H1 (cell line): ENCODE measurements around the gene PQBP1. TPM values are rescaled to one million over a fixed set of nuclear protein-coding genes. Genes with fewer than 3 reads are reported as not detected.

Experiments used
- CTCF ChIA-PET: fragments of 300-600 bp; sonication (Branson Sonifier 250); formaldehyde crosslinking; loops from one replicate; lab custom pipeline; 2021; ENCODE audit not compliant: partially characterized antibody; lab: Charles Lee
- POLR2A ChIA-PET: fragments of 300-600 bp; sonication (Branson Sonifier 250); formaldehyde crosslinking; loops from one replicate; lab custom pipeline; 2021; ENCODE audit warnings: inconsistent platforms; ENCODE audit not compliant: partially characterized antibody; lab: Charles Lee
- DNase-seq, 2 experiments: peaks; one replicate each; pipeline versions ENCODE4 v3.0.0 to v3.0.0-alpha.2; 2010 to 2022; ENCODE audit warnings: low spot score in 2 of 2, low read depth in 1 of 2, mixed read lengths in 1 of 2
- FAIRE-seq: peaks from 2 replicates; lab custom pipeline; 2011; peaks lifted over from hg19 to GRCh38; lab: Jason Lieb, UNC
- H2AFZ ChIP-seq: 2 replicates; pipeline ENCODE4 v1.8.1; 2012; ENCODE audit warnings: low read length, inconsistent platforms
- H2AK5ac ChIP-seq: 2 replicates; pipeline ENCODE4 v1.6.1; 2013; ENCODE audit warnings: low read depth, low read length
- H2BK120ac ChIP-seq: replicated peaks from 2 replicates; pipeline ENCODE3; 2013; ENCODE audit warnings: low read depth, low read length, inconsistent platforms
- H2BK12ac ChIP-seq: 2 replicates; pipeline ENCODE4 v1.6.1; 2013; ENCODE audit warnings: low read depth, low read length
- H2BK15ac ChIP-seq: 2 replicates; pipeline ENCODE4 v1.6.1; 2013; ENCODE audit warnings: low read length
- H2BK20ac ChIP-seq: 2 replicates; pipeline ENCODE4 v1.6.1; 2013; ENCODE audit warnings: low read length
- H2BK5ac ChIP-seq: 2 replicates; pipeline ENCODE4 v1.6.1; 2013; ENCODE audit warnings: low read depth, low read length
- H3K14ac ChIP-seq: 2 replicates; pipeline ENCODE4 v1.6.1; 2013; ENCODE audit warnings: inconsistent platforms; ENCODE audit not compliant: insufficient read length
- H3K18ac ChIP-seq: 2 replicates; pipeline ENCODE4 v1.6.1; 2013; ENCODE audit warnings: low read length; ENCODE audit errors: extremely low read depth
- H3K23ac ChIP-seq: 2 replicates; pipeline ENCODE4 v1.6.1; 2013; ENCODE audit warnings: inconsistent platforms; ENCODE audit not compliant: insufficient read length
- H3K23me2 ChIP-seq: 2 replicates; pipeline ENCODE4 v1.6.1; 2013; ENCODE audit warnings: low read depth, low read length
- H3K27ac ChIP-seq: 2 replicates; pipeline ENCODE4 v1.6.1; 2011; ENCODE audit warnings: low read depth, low read length, inconsistent platforms
- H3K27me3 ChIP-seq, 4 experiments: replicated peaks in 1 of 4; 1 replicate in 1 of 4; 2 replicates in 3 of 4; pipeline versions ENCODE4 v1.6.1 to v1.8.1; 2011 to 2013; ENCODE audit warnings: low read length in 3 of 4, mild to moderate bottlenecking in 3 of 4, inconsistent platforms in 2 of 4, mixed read lengths in 2 of 4, moderate library complexity in 1 of 4; ENCODE audit not compliant: control insufficient read depth in 3 of 4, insufficient read depth in 3 of 4; ENCODE audit errors: extremely low read depth in 1 of 4
- H3K36me3 ChIP-seq, 4 experiments: 2 replicates each; pipeline versions ENCODE4 v1.6.1 to v1.8.1; 2011 to 2013; ENCODE audit warnings: mild to moderate bottlenecking in 4 of 4, low read length in 3 of 4, moderate library complexity in 2 of 4, control low read depth in 1 of 4, inconsistent platforms in 1 of 4; ENCODE audit not compliant: insufficient read depth in 4 of 4, control insufficient read depth in 2 of 4
- H3K4ac ChIP-seq: replicated peaks from 2 replicates; pipeline ENCODE3; 2013; ENCODE audit warnings: low read length, low read depth, mixed read lengths, inconsistent platforms; ENCODE audit not compliant: insufficient read length
- H3K4me1 ChIP-seq, 4 experiments: replicated peaks in 1 of 4; 1 replicate in 1 of 4; 2 replicates in 3 of 4; pipeline versions ENCODE4 v1.6.1 to v1.8.1; 2011 to 2013; ENCODE audit warnings: low read length in 3 of 4, inconsistent platforms in 2 of 4, mixed read lengths in 1 of 4; ENCODE audit not compliant: insufficient read depth in 4 of 4, control insufficient read depth in 3 of 4
- H3K4me2 ChIP-seq, 2 experiments: 2 replicates each; pipeline versions ENCODE4 v1.6.1 to v1.8.1; 2011 to 2013; ENCODE audit warnings: low read depth in 2 of 2, low read length in 2 of 2, control low read depth in 1 of 2, inconsistent platforms in 1 of 2, mild to moderate bottlenecking in 1 of 2; ENCODE audit not compliant: insufficient read depth in 1 of 2
- H3K4me3 ChIP-seq, 4 experiments: fragments of 200-600, 300-600 bp in 1 of 4; sonication (generic), shearing (Covaris generic), sonication (Bioruptor Twin) in 1 of 4; 2 replicates each; pipeline versions ENCODE4 v1.5.1 to v1.8.1; 2011 to 2016; ENCODE audit warnings: low read length in 4 of 4, low read depth in 3 of 4, control low read depth in 2 of 4, inconsistent platforms in 2 of 4, mild to moderate bottlenecking in 2 of 4, mixed read lengths in 1 of 4, moderate library complexity in 1 of 4; ENCODE audit not compliant: insufficient read depth in 2 of 4; ENCODE audit errors: extremely low read depth in 1 of 4
- H3K56ac ChIP-seq: replicated peaks from 2 replicates; pipeline ENCODE3; 2013; ENCODE audit warnings: low read depth, mild to moderate bottlenecking, mixed read lengths, low read length, inconsistent platforms; ENCODE audit not compliant: insufficient read length
- H3K79me1 ChIP-seq: 2 replicates; pipeline ENCODE4 v1.6.1; 2013; ENCODE audit warnings: low read depth, low read length, control low read depth
- H3K79me2 ChIP-seq, 2 experiments: 2 replicates each; pipeline versions ENCODE4 v1.6.1 to v1.8.1; 2012 to 2013; ENCODE audit warnings: low read length in 2 of 2, mild to moderate bottlenecking in 2 of 2, inconsistent platforms in 1 of 2; ENCODE audit not compliant: insufficient read depth in 2 of 2, control insufficient read depth in 1 of 2
- H3K9ac ChIP-seq, 4 experiments: replicated peaks in 1 of 4; 1 replicate in 1 of 4; 2 replicates in 3 of 4; pipeline versions ENCODE4 v1.6.1 to v1.8.1; 2011 to 2013; ENCODE audit warnings: low read depth in 3 of 4, low read length in 3 of 4, control low read depth in 2 of 4, mild to moderate bottlenecking in 2 of 4, moderate library complexity in 2 of 4, inconsistent platforms in 1 of 4; ENCODE audit errors: extremely low read depth in 1 of 4
- H3K9me3 ChIP-seq, 2 experiments: 2 replicates each; pipeline versions ENCODE4 v1.6.1 to v1.8.1; 2012 to 2013; ENCODE audit warnings: mild to moderate bottlenecking in 2 of 2, moderate library complexity in 2 of 2, control low read depth in 1 of 2, inconsistent platforms in 1 of 2, low read depth in 1 of 2, low read length in 1 of 2, mixed read lengths in 1 of 2; ENCODE audit not compliant: insufficient read depth in 2 of 2
- H4K20me1 ChIP-seq, 2 experiments: replicated peaks in 1 of 2; 2 replicates each; pipeline versions ENCODE3 to v1.8.1; 2011 to 2013; ENCODE audit warnings: inconsistent platforms in 2 of 2, low read length in 2 of 2, mild to moderate bottlenecking in 1 of 2; ENCODE audit not compliant: insufficient read depth in 2 of 2, control insufficient read depth in 1 of 2
- H4K5ac ChIP-seq: 2 replicates; pipeline ENCODE4 v1.6.1; 2013; ENCODE audit warnings: low read length, low read depth, mixed read lengths, inconsistent platforms; ENCODE audit not compliant: insufficient read length
- H4K8ac ChIP-seq: 2 replicates; pipeline ENCODE4 v1.8.0; 2013; ENCODE audit warnings: mild to moderate bottlenecking, moderate library complexity, low read length, inconsistent platforms; ENCODE audit not compliant: insufficient read depth; ENCODE audit errors: extremely low read depth
- H4K91ac ChIP-seq: replicated peaks from 2 replicates; pipeline ENCODE3; 2013; ENCODE audit warnings: low read length, mixed read lengths, inconsistent platforms; ENCODE audit not compliant: insufficient read length
- CTCF ChIP-seq, 3 experiments: IDR thresholded peaks; 1 replicate in 2 of 3; 2 replicates in 1 of 3; pipeline versions ENCODE4 v1.5.1 to v1.6.1; 2011; ENCODE audit warnings: low read length in 3 of 3, mild to moderate bottlenecking in 3 of 3, inconsistent platforms in 2 of 3, low read depth in 1 of 3, moderate library complexity in 1 of 3; ENCODE audit not compliant: insufficient read depth in 1 of 3; ENCODE audit errors: control extremely low read depth in 1 of 3
- KDM5A ChIP-seq: fragments of 200-600 bp; IDR thresholded peaks from 2 replicates; pipeline ENCODE4 v1.7.1; 2012; ENCODE audit warnings: mild to moderate bottlenecking, low read length, inconsistent platforms, mixed read lengths
- SAP30 ChIP-seq: fragments of 300-600 bp; sonication (generic); IDR thresholded peaks from 2 replicates; pipeline ENCODE4 v1.7.1; 2012; ENCODE audit warnings: low read length, moderate library complexity, mild to moderate bottlenecking, inconsistent platforms; ENCODE audit not compliant: insufficient read depth, insufficient replicate concordance
- TAF7 ChIP-seq: optimal IDR thresholded peaks from 2 replicates; pipeline ENCODE3; 2011; ENCODE audit warnings: low read depth, mild to moderate bottlenecking, inconsistent platforms, low read length, moderate library complexity, borderline replicate concordance
- TBP ChIP-seq: IDR thresholded peaks from 2 replicates; pipeline ENCODE4 v1.6.1; 2011; ENCODE audit warnings: low read depth, low read length, improper control_type of control experiment
- WGBS, 2 experiments: shearing (Covaris generic) in 1 of 2; methylation state at CpG; one replicate each; pipeline versions ENCODE4 v1.1.6 to v1.1.7; 2013 to 2015; ENCODE audit warnings: low lambda C conversion rate in 2 of 2, mixed read lengths in 2 of 2, inconsistent platforms in 1 of 2, low coverage in 1 of 2, missing lambda C conversion rate in 1 of 2; ENCODE audit not compliant: insufficient replicate concordance in 2 of 2, insufficient coverage in 1 of 2, insufficient read length in 1 of 2; ENCODE audit errors: extremely low coverage in 1 of 2, missing lambda C conversion rate in 1 of 2; 5-methylcytosine and 5-hydroxymethylcytosine counted together
- polyA plus RNA-seq, 7 experiments: library from polyadenylated mRNA; depleted of rRNA in 3 of 7; stranded (reverse) in 5 of 7; unstranded in 2 of 7; fragments of >200 nt in 5 of 7; fragments of 200-250 nt in 2 of 7; gene quantifications; 1 replicate in 5 of 7; 2 replicates in 1 of 7; 4 replicates in 1 of 7; pipeline versions ENCODE4 v1.2.1 to v1.2.3, GENCODE V29; 2011 to 2013; ENCODE audit warnings: missing spikeins in 2 of 7, mixed read lengths in 2 of 7
- total RNA-seq: library from RNA; stranded (reverse); fragmentation: NEBNext Ultra II Directional; extraction: Animal tissue kit (Norgen Biotek cat#: 25700); gene quantifications from 2 replicates; pipeline ENCODE4 v1.2.1, GENCODE V29; 2021

PQBP1 gene
- total and polyA plus RNA-seq, 2 of the 8 experiments (the other 6 are each of a cell fraction or from before 2014, with no cell fraction given), result 91.7 to 95.9 TPM

- WGBS, 2 experiments, result 74% methylated on average over 4 of the region's 4 CpGs; no CpG with 5 or more reads in 1 of the 2 experiments
- CTCF ChIA-PET, result interaction anchor here (2.2 kb wide), 1 partner anchor 26 kb away, joined by 6 read pairs; no protein-coding TSS in a partner anchor
Measured at GRCh38 chrX:48920718-48921104, 23.0 kb downstream of the PQBP1 start.

More at GRCh38 chrX:48920718-48921104, 23.0 kb downstream of the PQBP1 start:
- H3K23me2 ChIP-seq, result peaks cover 11% of the 10 kb centered on the region
- peaks cover 0 to 36% (median 17%) of the 10 kb centered on the region in 4 experiments; a peak in 7 of 8 replicates for H3K36me3 ChIP-seq
- H2BK5ac ChIP-seq, result peak overlapping the region; percentile 96; the same call in 1 of the 2 replicates
- H3K18ac ChIP-seq, result peak overlapping the region; percentile 87
- 0 out of 2 replicates have a peak overlapping the region, but pooled peaks have one; percentile 93 for H2AK5ac ChIP-seq
- H4K5ac ChIP-seq, result no peak overlapping the region
- no peak overlapping the region for H3K14ac ChIP-seq
- peak overlapping the region; percentile 58; the same call in 1 of the 2 replicates for H3K27ac ChIP-seq
- H3K56ac ChIP-seq, result no peak overlapping the region
- peak overlapping the region; percentile 79 to 94 for H3K4me2 ChIP-seq
- no peak for DNase-seq
- no peaks in the 10 kb centered on the region for H3K27me3 ChIP-seq
- FAIRE-seq, result peak; percentile 60
- 0 out of 2 replicates have a peak overlapping the region, but pooled peaks have one; percentile 61 for H2BK15ac ChIP-seq
- H3K9me3 ChIP-seq, result no peaks in the 10 kb centered on the region
- TF ChIP-seq CTCF (IDR thresholded peaks at IDR 0.05; ENCODE audit: control extremely low read depth in 1 of 3, insufficient read depth in 1 of 3, low read depth in 1 of 3, low read length in 3 of 3) (no peak), TBP (no peak), TAF7 (no peak), KDM5A (no peak), SAP30 (no peak)
- POLR2A ChIA-PET, result interaction anchor here (1.2 to 30.9 kb wide), 4 partner anchors 9 to 38 kb away, joined by 3 to 572 read pairs (median 4); partner anchors contain the start of gene SLC35A2
- peaks cover 16 to 55% of the 10 kb centered on the region in 2 experiments for H3K79me2 ChIP-seq
- no peak overlapping the region; a peak in 1 of 7 replicates for H3K9ac ChIP-seq
- H3K79me1 ChIP-seq, result no peaks in the 10 kb centered on the region
- peaks cover 4 to 13% of the 10 kb centered on the region in 2 experiments for H4K20me1 ChIP-seq
- H2AFZ ChIP-seq, result no peak overlapping the region
- peak overlapping the region in 2 of 4 experiments; percentile 4 to 96; a peak in 2 of 8 replicates for H3K4me3 ChIP-seq
- H4K91ac ChIP-seq, result peak overlapping the region; percentile 83
- peaks cover 8 to 16% (median 13%) of the 10 kb centered on the region in 4 experiments; a peak in 6 of 7 replicates for H3K4me1 ChIP-seq
- H4K8ac ChIP-seq, result no peak overlapping the region; the same call in 1 of the 2 replicates
- H3K4ac ChIP-seq, result no peak overlapping the region
- H2BK20ac ChIP-seq, result peak overlapping the region; percentile 90; the same call in 1 of the 2 replicates
- H2BK120ac ChIP-seq, result no peak overlapping the region
- no peak overlapping the region for H3K23ac ChIP-seq
- H2BK12ac ChIP-seq, result peak overlapping the region; percentile 84
